T-helper 2 cell treated with Interferon-gamma antibody and Interleukin-4, amounts not matched to agents 5 μg/mL and 100 μg/mL, for 36 hours (primary cell): ENCODE results near the gene SETBP1.

Source experiments
- DNase-seq: peaks from one replicate; pipeline ENCODE4 v3.0.0; 2021; ENCODE audit warnings: low spot score
- H3K27ac Mint-ChIP-seq: one replicate; pipeline ENCODE4 v1.8.0; 2021; ENCODE audit warnings: mild to moderate bottlenecking, mixed read lengths
- H3K27me3 Mint-ChIP-seq: one replicate; pipeline ENCODE4 v1.8.0; 2021; ENCODE audit warnings: low read depth, mixed read lengths
- H3K36me3 Mint-ChIP-seq: one replicate; pipeline ENCODE4 v1.8.0; 2021; ENCODE audit warnings: low read depth, mixed read lengths
- H3K4me1 Mint-ChIP-seq: one replicate; pipeline ENCODE4 v1.8.0; 2021; ENCODE audit warnings: low read depth, mixed read lengths
- H3K4me3 Mint-ChIP-seq: one replicate; pipeline ENCODE4 v1.8.0; 2022; ENCODE audit warnings: mild to moderate bottlenecking, moderate library complexity, mixed read lengths
- H3K9me3 Mint-ChIP-seq: one replicate; pipeline ENCODE4 v1.8.0; 2021; ENCODE audit warnings: mixed read lengths

Gene SETBP1

GRCh38 chr18:45007531-45007930 lies 326.8 kb downstream of the SETBP1 start:
- Mint-ChIP-seq H3K27ac (no peak overlapping the region), H3K4me1 (peaks cover 11% of the 10 kb centered on the region), H3K9me3 (no peaks in the 10 kb centered on the region), H3K36me3 (no peaks in the 10 kb centered on the region), H3K27me3 (no peaks in the 10 kb centered on the region), H3K4me3 (no peak overlapping the region)
- no peak for DNase-seq

- H3K4me1 Mint-ChIP-seq, result peaks cover 11% of the 10 kb centered on the region
- no peaks in the 10 kb centered on the region for H3K36me3 Mint-ChIP-seq
- H3K27ac Mint-ChIP-seq, result no peak overlapping the region
- no peak for DNase-seq
- H3K4me3 Mint-ChIP-seq, result no peak overlapping the region
- no peaks in the 10 kb centered on the region for H3K27me3 Mint-ChIP-seq
- no peaks in the 10 kb centered on the region for H3K9me3 Mint-ChIP-seq
Measured at GRCh38 chr18:45008694-45009413, 328.2 kb downstream of the SETBP1 start.

- H3K4me3 Mint-ChIP-seq, result no peak overlapping the region
- peaks cover 11% of the 10 kb centered on the region for H3K4me1 Mint-ChIP-seq
- no peak for DNase-seq
- H3K9me3 Mint-ChIP-seq, result no peaks in the 10 kb centered on the region
- no peaks in the 10 kb centered on the region for H3K27me3 Mint-ChIP-seq
- no peak overlapping the region for H3K27ac Mint-ChIP-seq
- H3K36me3 Mint-ChIP-seq, result no peaks in the 10 kb centered on the region
Measured at GRCh38 chr18:45009756-45010155, 329.1 kb downstream of the SETBP1 start.

GRCh38 chr18:45012286-45012685 lies 331.6 kb downstream of the SETBP1 start:
- Mint-ChIP-seq H3K27me3 (no peaks in the 10 kb centered on the region), H3K4me1 (peaks cover 11% of the 10 kb centered on the region), H3K27ac (no peak overlapping the region)

GRCh38 chr18:45014047-45014501 lies 333.4 kb downstream of the SETBP1 start:
- H3K27me3 Mint-ChIP-seq, result no peaks in the 10 kb centered on the region
- no peak overlapping the region for H3K4me3 Mint-ChIP-seq
- H3K9me3 Mint-ChIP-seq, result no peaks in the 10 kb centered on the region
- no peak overlapping the region for H3K27ac Mint-ChIP-seq
- no peak for DNase-seq
- peaks cover 7% of the 10 kb centered on the region for H3K4me1 Mint-ChIP-seq
- no peaks in the 10 kb centered on the region for H3K36me3 Mint-ChIP-seq

More at GRCh38 chr18:45012286-45012685, 331.6 kb downstream of the SETBP1 start:
- no peaks in the 10 kb centered on the region for H3K9me3 Mint-ChIP-seq
- DNase-seq, result no peak
- H3K36me3 Mint-ChIP-seq, result no peaks in the 10 kb centered on the region
- H3K4me3 Mint-ChIP-seq, result no peak overlapping the region

GRCh38 chr18:45015788-45016128 lies 335.1 kb downstream of the SETBP1 start:
- Mint-ChIP-seq H3K36me3 (no peaks in the 10 kb centered on the region), H3K27ac (no peak overlapping the region), H3K9me3 (no peaks in the 10 kb centered on the region)

GRCh38 chr18:45019469-45019868 lies 338.8 kb downstream of the SETBP1 start:
- no peak overlapping the region for H3K27ac Mint-ChIP-seq
- no peaks in the 10 kb centered on the region for H3K9me3 Mint-ChIP-seq
- no peaks in the 10 kb centered on the region for H3K36me3 Mint-ChIP-seq
- no peak for DNase-seq
- H3K4me3 Mint-ChIP-seq, result no peak overlapping the region
- H3K27me3 Mint-ChIP-seq, result no peaks in the 10 kb centered on the region
- no peaks in the 10 kb centered on the region for H3K4me1 Mint-ChIP-seq

More at GRCh38 chr18:45015788-45016128, 335.1 kb downstream of the SETBP1 start:
- Mint-ChIP-seq H3K4me3 (no peak overlapping the region), H3K4me1 (no peaks in the 10 kb centered on the region), H3K27me3 (no peaks in the 10 kb centered on the region)
- DNase-seq, result no peak

GRCh38 chr18:45023519-45023918 lies 342.8 kb downstream of the SETBP1 start:
- no peaks in the 10 kb centered on the region for H3K4me1 Mint-ChIP-seq
- H3K27me3 Mint-ChIP-seq, result no peaks in the 10 kb centered on the region
- no peak for DNase-seq
- no peak overlapping the region for H3K4me3 Mint-ChIP-seq
- H3K36me3 Mint-ChIP-seq, result no peaks in the 10 kb centered on the region
- no peaks in the 10 kb centered on the region for H3K9me3 Mint-ChIP-seq
- H3K27ac Mint-ChIP-seq, result no peak overlapping the region

GRCh38 chr18:45024357-45025088 lies 343.8 kb downstream of the SETBP1 start:
- Mint-ChIP-seq H3K9me3 (no peaks in the 10 kb centered on the region), H3K4me3 (no peak overlapping the region), H3K27me3 (no peaks in the 10 kb centered on the region), H3K36me3 (no peaks in the 10 kb centered on the region), H3K4me1 (no peaks in the 10 kb centered on the region), H3K27ac (no peak overlapping the region)
- DNase-seq, result no peak

GRCh38 chr18:45025089-45025450 lies 344.4 kb downstream of the SETBP1 start:
- no peaks in the 10 kb centered on the region for H3K4me1 Mint-ChIP-seq
- H3K36me3 Mint-ChIP-seq, result no peaks in the 10 kb centered on the region
- H3K27me3 Mint-ChIP-seq, result no peaks in the 10 kb centered on the region
- H3K4me3 Mint-ChIP-seq, result no peak overlapping the region
- H3K9me3 Mint-ChIP-seq, result no peaks in the 10 kb centered on the region
- DNase-seq, result no peak
- H3K27ac Mint-ChIP-seq, result no peak overlapping the region

GRCh38 chr18:45026162-45026561 lies 345.5 kb downstream of the SETBP1 start:
- H3K9me3 Mint-ChIP-seq, result peaks cover 4% of the 10 kb centered on the region
- H3K27me3 Mint-ChIP-seq, result no peaks in the 10 kb centered on the region
- DNase-seq, result no peak
- no peak overlapping the region for H3K4me3 Mint-ChIP-seq
- H3K36me3 Mint-ChIP-seq, result no peaks in the 10 kb centered on the region
- H3K4me1 Mint-ChIP-seq, result no peaks in the 10 kb centered on the region
- H3K27ac Mint-ChIP-seq, result no peak overlapping the region

- Mint-ChIP-seq H3K4me3 (no peak overlapping the region), H3K36me3 (no peaks in the 10 kb centered on the region), H3K4me1 (no peaks in the 10 kb centered on the region), H3K9me3 (peaks cover 4% of the 10 kb centered on the region), H3K27ac (no peak overlapping the region), H3K27me3 (no peaks in the 10 kb centered on the region)
- no peak for DNase-seq
Measured at GRCh38 chr18:45034179-45034578, 353.5 kb downstream of the SETBP1 start.

GRCh38 chr18:45037618-45038017 lies 356.9 kb downstream of the SETBP1 start:
- Mint-ChIP-seq H3K4me1 (no peaks in the 10 kb centered on the region), H3K36me3 (no peaks in the 10 kb centered on the region)

GRCh38 chr18:45039376-45039775 lies 358.7 kb downstream of the SETBP1 start:
- H3K36me3 Mint-ChIP-seq, result no peaks in the 10 kb centered on the region
- H3K4me1 Mint-ChIP-seq, result no peaks in the 10 kb centered on the region
- H3K27me3 Mint-ChIP-seq, result no peaks in the 10 kb centered on the region
- no peak overlapping the region for H3K27ac Mint-ChIP-seq
- H3K9me3 Mint-ChIP-seq, result no peaks in the 10 kb centered on the region
- no peak for DNase-seq
- no peak overlapping the region for H3K4me3 Mint-ChIP-seq

More at GRCh38 chr18:45037618-45038017, 356.9 kb downstream of the SETBP1 start:
- Mint-ChIP-seq H3K27ac (no peak overlapping the region), H3K9me3 (no peaks in the 10 kb centered on the region), H3K27me3 (no peaks in the 10 kb centered on the region), H3K4me3 (no peak overlapping the region)
- no peak for DNase-seq
